NCI-H1417 (cell line): ENCODE measurements around the gene LCOR.

Experiments used
- DNase-seq, 3 experiments: peaks; one replicate each; lab custom pipeline; 2025; lab: John Stamatoyannopoulos, UW

The LCOR gene

DNA sequence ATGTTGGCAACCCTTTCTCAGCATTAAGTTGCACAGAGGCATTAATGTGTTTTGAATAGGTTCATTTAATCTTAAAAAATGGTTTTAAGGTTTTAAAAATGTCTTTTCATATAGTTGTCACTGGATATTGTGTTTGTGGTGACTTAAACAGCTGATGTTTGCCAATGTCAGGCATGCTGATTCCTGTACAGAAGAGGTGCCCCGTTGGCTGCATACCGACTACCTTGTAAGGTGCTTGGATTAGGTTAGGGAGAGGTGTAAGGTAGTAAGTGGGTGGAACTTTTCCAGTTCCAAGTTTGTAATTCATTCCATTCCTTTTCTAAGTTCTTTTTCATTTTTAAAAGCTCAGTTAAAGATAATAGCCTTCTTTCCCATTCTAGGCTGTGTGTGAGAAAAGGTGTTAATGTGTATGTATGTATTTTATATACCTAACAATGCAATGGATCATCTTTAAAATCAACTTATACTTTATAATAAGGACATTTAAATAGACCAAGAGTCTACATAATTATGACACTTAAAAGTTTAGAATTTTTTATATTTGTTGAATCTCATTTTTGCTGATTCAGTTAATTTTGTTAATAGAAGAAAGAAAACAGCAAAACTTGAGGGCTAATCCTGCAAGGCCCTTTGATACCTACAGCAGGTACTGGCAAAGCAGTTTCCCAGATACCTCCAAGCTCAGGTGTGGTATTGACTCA, 155.2 kb downstream of the LCOR start:
- no peak for DNase-seq

DNA sequence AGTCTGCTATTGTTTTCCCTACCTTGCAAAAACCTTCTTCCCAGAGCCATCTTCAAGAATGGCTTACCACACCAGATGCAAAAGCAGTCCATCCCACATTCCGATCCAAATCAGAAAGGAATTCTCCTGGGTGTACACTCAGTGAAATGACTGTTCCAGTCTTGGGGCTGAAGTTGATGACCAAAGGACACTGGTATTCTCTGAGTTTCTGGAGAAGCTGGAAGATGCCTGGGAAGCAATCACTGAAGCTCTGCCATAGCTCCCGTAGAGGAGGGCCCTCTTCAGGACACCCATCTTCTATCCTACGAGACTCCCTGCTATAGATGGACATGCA, 155.7 kb downstream of the LCOR start:
- no peak for DNase-seq

DNA sequence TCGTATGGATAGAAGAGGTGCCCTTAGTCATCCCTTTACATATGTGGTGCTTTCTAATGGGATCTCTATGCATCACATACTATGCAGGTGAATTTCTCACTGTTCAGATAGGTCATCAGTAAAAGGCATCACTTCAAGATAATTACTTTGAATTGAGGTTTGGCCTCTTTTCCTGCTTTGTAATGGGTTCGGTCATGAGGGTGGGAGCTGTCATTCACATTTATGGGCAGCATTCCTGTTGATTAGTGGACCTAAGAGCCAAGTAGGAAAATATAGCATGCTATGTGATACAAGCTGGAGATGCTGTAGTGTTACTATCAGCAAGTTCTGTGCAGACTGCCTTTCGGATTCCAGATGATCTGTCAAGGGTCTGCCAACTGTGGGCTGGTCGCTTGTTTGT, 156.3 kb downstream of the LCOR start:
- DNase-seq: no peak

DNA sequence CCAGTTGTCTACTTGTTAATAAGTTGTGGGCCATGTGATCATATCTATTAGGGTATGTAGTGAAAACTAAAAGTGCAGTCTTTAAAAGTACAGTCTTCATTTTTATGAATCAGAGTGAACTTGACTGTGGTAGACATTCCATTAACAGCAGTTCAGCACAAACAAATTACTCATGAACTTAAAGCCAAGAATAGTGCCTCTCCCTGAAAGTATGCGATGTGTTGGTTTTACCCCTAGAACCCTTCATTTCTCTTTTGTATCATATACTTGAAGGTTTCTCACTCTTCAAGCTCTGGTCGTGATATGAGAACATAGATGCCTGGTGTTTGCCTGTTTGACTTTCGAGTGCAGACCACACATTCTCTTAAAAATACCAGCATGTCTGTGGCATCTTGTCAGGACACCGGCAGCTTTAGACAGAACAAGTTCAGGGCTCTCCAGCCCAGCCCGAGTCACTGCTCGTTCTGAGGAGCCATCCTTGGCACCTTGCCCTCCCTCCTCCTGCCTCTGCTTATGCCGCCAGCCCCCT, 159.3 kb downstream of the LCOR start:
- DNase-seq: no peak

DNA sequence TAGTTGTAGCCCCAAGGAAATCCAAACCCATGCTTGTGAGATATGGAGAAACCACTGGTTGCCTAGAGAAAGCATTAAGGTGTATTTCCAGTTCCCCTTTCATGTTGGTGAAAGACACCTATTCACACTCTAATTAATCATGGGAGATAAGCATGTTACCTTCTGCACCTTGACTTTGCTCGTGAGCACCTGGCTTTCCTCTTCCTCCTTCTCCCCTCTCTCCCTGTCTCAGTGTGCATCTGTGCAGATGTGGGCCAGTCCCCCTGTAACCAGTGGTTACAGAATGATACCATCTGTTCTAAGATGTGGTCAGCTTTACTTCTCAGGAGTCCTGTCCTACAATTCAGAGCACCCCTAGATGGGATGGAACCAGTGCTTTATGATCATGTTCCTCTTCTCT, 160.6 kb downstream of the LCOR start:
- DNase-seq: no peak

DNA sequence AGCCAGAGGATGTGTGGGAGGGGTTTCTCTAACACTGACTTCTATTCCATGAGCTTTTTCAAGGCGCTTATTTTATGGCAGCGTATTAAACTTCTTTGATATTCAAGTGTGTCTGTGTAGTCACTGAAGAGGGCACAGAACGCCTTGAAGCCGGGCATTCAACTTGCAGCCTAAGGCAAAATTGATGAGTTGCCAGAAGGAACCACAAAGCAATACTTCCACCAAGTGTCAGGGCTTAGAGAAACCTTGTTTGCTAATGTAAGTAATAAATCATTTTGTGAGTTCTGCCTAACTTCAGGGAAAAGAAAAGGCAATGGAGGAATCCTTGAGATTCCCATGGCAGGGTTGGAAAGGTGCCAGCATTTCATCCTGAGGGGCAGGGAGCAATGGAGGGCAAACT, 163.8 kb downstream of the LCOR start:
- DNase-seq: no peak

DNA sequence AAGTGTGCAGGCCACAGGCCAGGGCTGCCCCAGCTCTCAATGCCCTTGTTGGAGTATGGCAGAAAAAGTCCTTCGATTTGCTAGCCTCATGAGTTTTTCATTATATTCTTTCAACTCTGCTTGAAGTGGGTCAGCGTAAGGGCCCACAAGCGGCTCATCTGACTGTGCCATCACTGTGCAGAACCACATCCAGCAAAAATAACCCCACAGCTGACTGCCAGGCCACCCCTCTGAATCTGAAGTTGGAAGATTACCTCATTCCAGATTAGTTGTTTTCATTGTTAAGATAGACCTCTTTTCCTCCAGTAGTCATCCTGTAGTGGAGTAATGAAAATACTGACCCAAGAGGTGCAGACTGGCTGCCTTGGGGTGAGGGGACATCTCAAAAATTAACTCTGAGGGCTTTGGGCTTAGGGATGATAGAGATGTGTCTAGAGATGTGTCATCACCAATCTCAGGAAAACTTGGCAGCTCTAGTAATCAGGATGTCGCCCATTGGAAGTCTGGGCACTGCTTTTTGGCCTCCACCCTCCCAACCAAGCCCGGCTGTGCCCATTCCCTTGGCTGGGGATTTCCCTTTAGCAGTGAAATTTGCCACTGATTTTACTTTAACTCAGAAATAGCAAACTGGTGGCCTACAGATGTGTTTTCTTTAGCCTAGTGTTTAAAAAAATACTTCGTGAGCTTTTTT, 164.3 kb downstream of the LCOR start:
- no peak for DNase-seq

DNA sequence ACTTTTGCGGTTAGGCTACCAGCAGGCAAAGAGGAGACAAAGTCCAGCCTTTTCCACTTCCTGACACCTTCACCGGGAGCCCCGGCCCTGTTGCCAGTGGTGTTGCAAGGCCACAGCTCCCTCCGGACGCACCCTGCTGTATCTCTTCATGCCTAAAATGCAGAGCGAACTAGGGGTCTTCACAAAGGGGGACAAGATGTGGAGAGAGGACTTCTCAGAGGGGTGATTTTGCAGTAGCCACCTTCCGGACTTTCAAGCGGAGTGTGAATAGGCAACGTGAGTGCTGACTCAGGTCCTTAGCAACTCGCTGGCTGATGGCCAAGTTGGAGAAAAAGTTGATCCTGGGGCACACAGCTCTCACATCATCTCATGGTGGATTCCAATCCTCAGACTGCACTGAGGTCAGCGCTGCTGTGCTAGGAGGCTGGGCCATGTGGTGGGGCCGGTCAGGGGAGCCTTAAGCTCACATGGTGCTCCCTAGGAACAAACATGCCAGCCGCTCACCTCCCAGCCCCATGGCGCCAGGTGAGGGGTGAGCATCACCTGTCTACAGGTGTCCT, 166.3 kb downstream of the LCOR start:
- DNase-seq: no peak

DNA sequence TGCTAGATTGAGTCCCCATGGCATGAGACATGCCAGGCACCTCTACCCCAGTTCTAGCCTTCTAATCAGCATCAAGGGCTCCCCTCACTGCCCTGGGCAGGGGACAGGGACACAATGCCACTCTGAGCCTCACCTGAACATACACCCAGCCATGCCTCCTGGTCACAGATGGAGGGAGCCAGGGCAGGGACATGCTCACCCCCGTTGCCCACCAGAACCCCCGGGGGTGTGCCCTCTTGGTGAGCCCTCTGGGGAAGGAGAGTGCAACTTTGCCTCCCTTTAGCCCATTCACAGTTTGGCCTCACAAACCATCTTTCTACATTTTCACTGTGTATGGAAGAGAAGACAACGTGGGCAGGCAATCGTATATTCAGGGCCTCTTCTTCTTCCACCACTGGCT, 167.2 kb downstream of the LCOR start:
- DNase-seq: no peak

DNA sequence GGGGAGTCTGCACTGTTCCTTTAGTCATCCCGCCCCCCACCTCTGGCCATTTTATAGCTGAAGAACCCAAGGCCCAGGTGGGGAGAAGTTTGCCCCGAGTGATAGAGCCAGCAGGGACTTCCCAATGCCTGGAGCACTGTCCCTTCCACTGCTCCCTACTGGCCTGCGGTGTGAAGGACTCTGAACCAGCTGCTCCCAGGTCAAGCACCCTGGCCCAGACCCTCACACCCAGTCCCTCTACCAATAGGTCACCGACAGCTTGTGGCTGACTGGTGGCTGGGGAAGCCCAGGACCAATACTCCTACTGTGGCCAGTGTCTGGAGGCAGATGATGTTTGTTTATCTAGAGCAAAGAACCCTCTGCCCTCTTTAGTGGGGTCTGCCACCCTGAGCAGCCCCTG, 167.9 kb downstream of the LCOR start:
- no peak for DNase-seq

DNA sequence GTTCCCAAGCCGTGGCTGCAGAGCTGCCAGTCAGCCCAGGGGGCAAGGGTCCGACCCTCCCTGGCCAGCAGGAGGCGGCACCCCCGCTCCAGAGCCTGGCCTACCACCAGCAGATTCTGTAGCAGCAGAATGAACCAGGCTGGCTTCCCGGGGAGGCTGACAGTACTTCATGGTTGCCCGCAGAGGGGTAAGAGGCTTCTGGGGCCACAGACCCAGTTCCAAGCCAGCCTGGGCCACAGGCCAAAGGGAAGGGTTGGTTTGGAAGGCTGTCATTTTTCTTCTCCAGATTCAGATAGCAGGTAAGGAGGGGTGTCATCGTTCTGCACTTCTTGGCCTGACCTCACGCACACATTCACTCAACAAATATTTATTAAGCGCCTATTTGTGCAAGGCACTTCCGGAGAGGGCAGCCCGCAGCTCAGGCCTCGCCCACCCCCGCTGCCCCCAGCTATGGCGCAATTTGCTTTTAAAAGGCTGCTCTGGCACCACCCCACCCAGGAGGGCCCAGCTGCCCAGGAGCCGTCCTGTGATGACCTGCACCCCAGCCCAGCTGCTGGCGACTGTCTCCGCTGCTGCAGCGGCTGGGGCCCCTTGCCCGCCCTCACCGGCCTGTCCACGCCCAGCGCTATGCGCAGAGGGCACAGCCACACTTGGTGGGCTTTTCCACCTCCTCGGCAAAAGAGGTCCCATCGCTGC, 168.5 kb downstream of the LCOR start:
- DNase-seq: no peak

DNA sequence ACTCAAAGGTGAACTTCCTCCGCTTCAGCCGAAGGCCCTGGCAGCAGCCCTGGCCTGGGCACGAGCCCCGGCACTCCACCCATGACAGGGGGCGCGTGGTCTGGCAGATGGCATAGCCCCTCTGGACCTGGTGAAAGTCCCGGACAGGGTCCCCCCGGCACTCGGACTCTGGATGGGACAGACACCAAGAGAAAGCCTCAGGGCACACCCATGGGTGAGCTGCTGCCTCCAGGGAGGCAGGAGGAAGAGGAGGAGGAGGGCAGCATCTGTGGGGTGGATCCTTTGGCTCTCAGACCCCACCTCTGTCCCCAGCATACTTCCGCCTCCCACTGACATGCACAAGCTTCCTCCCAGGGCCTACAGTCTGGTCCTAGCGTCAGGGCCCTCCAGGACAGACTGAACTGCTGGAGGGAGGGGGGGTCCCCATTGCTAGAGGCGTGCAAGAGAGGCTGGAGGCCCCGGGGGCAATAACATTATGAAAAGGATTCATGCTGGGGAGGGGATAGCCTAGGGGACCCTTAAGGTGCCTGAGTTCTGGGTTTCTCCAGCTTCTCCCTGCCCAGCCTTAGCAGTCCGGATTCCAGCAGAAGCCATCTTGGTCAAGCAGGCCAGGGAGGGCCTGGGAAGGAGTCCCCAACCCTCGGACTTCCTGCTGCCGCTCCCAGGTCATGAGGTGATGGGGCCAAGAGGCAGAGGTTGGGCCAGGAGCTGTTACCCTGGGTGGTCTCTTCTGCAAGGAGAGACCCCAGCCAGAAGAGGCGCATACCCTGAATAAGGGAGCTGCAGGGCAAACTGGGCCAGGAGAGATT, 169.3 kb downstream of the LCOR start:
- DNase-seq: no peak

DNA sequence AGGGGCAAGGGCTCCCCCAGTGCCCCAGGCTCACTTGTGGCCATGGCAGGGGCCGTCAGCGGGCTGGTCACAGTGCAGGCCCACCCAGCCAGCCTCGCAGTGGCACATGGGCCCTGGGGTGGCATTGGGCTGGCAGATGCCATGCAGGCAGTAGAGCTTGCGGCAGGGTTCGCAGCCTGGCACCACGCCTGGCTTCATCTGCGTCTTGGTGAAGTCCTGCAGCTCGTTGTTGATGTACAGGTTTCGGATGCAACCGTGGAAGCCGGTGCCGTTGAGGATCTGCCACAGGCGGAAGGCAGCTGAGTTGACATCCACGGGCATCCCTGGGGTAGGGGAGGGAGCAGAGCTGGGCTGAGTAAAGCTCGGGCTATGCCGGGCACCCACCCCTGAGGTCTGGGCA, 170.6 kb downstream of the LCOR start:
- DNase-seq: no peak

DNA sequence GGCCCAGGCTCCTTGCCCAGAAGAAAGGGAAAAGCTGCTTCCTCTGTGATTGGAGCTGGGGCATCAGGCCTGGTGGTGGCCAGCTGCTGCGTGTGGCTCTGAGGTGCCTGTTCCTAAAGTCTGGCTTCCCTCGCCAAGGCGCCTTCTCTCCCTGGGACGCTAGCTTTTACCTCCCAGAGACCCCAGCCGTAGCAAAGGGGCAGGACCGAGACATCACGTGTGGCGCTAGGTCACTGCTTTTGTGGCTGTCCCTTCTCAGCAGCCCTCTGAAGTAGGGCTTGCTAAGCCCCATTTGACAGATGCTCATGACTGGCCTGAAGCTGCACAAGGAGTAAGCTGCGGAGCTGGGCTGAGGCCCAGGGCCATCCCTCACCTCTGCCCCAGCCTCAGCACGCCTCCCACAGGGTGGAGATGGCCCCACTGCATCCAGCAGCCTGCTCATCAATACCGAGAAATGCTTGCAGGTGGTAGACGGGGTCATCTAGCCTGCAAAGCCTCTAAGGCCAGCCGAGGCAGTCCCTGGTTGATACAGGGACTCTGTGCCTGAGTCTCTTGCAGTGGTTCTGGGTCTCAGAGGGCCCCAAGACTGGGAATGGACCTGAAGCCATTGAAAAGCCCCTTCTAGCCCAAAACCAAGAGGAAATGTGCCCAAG, 171.2 kb downstream of the LCOR start:
- DNase-seq: no peak

DNA sequence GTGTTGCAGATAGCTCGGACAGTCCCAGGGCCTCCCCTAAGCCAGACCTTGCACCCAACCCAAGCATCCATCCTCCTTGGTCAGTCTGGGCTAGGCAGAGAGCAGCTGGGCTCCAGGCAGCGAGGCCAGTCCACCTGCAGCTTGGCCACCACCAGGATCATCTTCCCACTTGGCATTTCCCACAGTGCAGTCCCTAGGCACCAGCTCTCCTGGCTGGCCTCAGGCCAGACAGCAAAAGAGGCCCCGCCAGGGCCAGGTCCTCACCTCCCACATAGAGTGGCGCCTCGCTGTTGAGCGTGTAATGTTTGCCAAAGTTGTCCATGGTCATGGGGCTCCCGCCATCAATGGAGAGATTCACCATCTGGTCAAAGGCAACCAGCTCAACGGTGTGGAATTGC, 171.7 kb downstream of the LCOR start:
- DNase-seq: no peak

DNA sequence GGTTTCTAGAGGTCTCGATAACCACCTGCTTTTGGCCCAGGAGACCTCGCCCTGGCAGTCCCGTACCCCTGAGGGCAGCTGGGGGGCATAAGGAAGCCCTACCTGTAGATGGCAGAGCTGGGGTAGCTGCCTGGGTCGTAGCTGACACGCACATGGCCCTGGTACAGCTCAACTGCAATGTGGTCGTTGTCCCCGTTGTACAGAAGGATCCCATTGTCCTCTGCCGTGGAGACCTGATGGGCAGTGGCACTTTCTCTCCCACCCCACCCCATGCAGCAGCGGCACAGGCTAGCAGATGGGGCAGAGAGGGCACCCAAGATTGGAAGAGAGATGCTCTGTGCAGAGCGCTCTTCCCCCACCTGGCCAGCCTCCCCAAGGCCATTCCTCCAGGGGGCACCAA, 172.5 kb downstream of the LCOR start:
- DNase-seq: no peak

DNA sequence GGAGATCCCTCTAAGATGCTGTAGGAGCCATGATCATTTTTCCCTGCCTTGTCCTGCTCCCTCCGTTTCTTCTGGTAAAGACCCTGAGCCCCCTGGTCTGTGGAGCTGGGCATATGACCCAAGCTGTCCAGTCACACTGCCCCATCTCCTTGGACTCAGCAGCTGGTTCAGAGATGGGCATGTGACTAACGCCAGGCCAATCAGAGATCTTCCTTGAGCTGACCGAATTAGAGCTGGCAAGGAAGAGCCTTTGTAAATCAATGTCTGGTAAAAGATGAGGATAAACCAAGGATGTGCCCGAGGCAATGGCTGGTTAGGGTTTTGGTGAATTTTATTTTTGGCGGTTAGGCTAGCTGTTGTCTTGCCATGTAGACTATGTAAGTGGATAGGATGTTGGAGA, 173.3 kb downstream of the LCOR start:
- DNase-seq: no peak

DNA sequence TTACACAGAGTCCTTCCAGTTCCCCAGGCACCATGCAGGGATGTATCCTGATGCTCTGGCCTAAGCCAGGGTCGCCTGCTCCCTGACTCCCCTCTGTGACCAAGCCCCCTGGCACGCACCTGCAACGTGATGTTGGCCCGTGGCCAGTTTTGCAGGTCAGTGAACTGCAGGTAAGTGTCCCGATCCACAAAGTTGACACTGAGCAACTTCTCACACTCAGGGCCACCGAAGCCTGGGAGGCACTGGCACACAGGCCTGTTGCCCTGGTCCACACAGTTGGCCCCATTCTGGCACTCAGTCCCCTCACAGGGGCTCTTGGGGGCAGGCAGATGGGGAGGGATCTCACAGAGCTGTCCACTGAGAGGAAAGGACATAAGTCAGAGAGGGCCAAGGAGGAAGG, 174.3 kb downstream of the LCOR start:
- no peak for DNase-seq

DNA sequence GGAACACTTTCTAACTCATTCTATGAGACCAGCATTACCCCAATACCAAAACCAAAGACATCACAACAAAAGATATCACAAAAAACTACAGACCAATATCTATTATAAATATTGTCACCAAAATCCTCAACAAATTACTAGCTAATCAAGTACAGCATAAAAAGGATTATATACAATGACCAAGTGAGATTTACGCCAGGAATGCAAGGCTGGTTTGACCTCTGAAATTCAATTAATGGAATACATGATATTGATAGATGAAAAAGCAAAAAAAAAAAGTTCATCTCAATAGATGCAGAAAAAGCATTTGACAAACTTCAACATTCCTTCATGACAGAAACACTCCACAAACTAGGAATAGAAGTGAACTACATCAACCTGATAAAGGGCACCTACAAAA, 175.3 kb downstream of the LCOR start:
- no peak for DNase-seq

DNA sequence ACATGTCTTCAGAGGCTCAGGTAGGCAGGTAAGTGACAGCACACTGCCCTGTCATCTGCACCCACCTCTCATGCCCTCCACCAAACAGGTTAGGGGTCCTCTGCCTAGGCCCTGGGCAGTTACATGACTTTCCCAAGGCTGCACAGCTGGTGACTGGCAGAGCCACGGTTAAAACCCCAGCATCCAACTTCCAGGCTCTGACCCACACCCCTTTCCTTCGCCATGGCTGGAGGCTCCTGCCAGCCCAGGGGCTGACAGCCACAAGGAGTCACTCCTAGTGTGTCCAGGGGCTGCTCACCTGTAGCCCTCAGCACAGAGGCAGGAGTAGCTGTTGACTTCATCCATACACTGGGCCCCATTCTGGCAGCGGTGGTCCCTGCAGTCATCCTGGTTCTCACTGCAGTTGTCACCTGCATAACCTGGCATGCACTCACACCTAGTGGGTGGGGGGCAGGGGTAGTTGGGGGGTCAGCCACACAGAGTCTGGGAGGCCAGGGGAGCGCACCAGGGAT, 178.7 kb downstream of the LCOR start:
- DNase-seq: no peak

DNA sequence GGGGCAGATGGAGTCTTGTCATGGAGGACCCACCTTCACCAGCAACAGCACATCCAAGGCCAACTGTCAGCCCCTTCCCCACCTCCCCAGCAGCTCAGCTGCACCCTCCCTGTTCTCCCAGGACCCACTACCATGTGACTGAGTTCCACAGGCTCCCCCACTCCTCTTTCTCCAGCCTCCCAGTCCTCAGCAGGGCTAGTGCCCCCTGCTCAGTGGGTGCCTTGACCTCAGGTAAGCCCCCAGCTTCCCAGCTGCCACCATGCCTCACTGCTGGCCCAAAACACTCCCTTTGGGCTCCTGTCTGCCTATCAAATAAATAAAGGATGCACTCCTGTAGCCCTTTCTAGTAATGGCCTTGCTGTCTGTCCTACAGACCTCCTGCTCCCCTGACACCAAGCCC, 179.3 kb downstream of the LCOR start:
- no peak for DNase-seq
